Bronchial smooth muscle cell (primary cell): ENCODE data around the gene RBM38. TPM values are rescaled to one million over a fixed set of nuclear protein-coding genes. Genes with fewer than 3 reads are reported as not detected.

Experiments used
- total RNA-seq: library from RNA; depleted of rRNA; stranded (reverse); fragments of >200 nt; gene quantifications from 2 replicates; pipeline ENCODE4 v1.2.1, GENCODE V29; 2014

RBM38 gene
- total RNA-seq = 3.3 and 5.2 TPM in 2 replicates

GRCh38 chr20:57390604-57391438 lies at the start of gene RBM38:
RBM38 (plus strand) TSS chr20:57391396; CDS start chr20:57391582, 186 bp downstream.

GRCh38 chr20:57351042-57351783 lies 40.0 kb upstream of the RBM38 start, which contains the start of gene RAE1:
RAE1 (plus strand) TSS chr20:57351255; CDS start chr20:57354039, 2,784 bp downstream.

Other genes with a start within 250 kb of the RBM38 start
- not detected in 2 replicates for gene BMP7, start 124.8 kb upstream of the RBM38 start, total RNA-seq
- not detected in 2 replicates for gene SPO11, start 61.6 kb upstream of the RBM38 start, total RNA-seq
- 23.5 and 40.1 TPM in 2 replicates for gene RAE1, start 40.1 kb upstream of the RBM38 start, total RNA-seq
- not detected in 2 replicates for gene CTCFL, start 133.7 kb downstream of the RBM38 start, total RNA-seq
- not detected in 2 replicates for gene PCK1, start 169.7 kb downstream of the RBM38 start, total RNA-seq
- not detected in 2 replicates for gene ZBP1, start 229.0 kb downstream of the RBM38 start, total RNA-seq